ENCODE results near the gene NAALADL2. TPM values are rescaled to one million over a fixed set of nuclear protein-coding genes. Genes with fewer than 3 reads are reported as not detected.

The NAALADL2 gene
- total RNA-seq, 2 experiments from 2014 or later, result 0.27 TPM; not detected in 1

- Mint-ChIP-seq H3K4me3 (no peak overlapping the region), H3K27ac (no peak overlapping the region), H3K4me1 (no peaks in the 10 kb centered on the region), H3K36me3 (ENCODE audit: low read depth) (no peaks in the 10 kb centered on the region), H3K9me3 (ENCODE audit: low read depth) (peaks cover 6% of the 10 kb centered on the region), H3K27me3 (no peaks in the 10 kb centered on the region)
- intact Hi-C loops (cut with DNase I, micrococcal nuclease), result no loop called here
- ATAC-seq (no peak), DNase-seq (no peak)
- ChIA-PET CTCF (no interaction called here), POLR2A (no interaction called here)
These were observed 47.9 kb downstream of the NAALADL2 start for GRCh38 chr3:174907027-174907426.

GRCh38 chr3:174907628-174908407 is 48.7 kb downstream of the NAALADL2 start:
- Mint-ChIP-seq H3K36me3 (ENCODE audit: low read depth) (no peaks in the 10 kb centered on the region), H3K4me1 (no peaks in the 10 kb centered on the region), H3K27ac (no peak overlapping the region), H3K9me3 (ENCODE audit: low read depth) (peaks cover 5% of the 10 kb centered on the region), H3K27me3 (no peaks in the 10 kb centered on the region), H3K4me3 (no peak overlapping the region)
- ChIA-PET CTCF (no interaction called here), POLR2A (no interaction called here)
- no peak for ATAC-seq
- no peak for DNase-seq
- intact Hi-C loops (cut with DNase I, micrococcal nuclease), result no loop called here

DNA sequence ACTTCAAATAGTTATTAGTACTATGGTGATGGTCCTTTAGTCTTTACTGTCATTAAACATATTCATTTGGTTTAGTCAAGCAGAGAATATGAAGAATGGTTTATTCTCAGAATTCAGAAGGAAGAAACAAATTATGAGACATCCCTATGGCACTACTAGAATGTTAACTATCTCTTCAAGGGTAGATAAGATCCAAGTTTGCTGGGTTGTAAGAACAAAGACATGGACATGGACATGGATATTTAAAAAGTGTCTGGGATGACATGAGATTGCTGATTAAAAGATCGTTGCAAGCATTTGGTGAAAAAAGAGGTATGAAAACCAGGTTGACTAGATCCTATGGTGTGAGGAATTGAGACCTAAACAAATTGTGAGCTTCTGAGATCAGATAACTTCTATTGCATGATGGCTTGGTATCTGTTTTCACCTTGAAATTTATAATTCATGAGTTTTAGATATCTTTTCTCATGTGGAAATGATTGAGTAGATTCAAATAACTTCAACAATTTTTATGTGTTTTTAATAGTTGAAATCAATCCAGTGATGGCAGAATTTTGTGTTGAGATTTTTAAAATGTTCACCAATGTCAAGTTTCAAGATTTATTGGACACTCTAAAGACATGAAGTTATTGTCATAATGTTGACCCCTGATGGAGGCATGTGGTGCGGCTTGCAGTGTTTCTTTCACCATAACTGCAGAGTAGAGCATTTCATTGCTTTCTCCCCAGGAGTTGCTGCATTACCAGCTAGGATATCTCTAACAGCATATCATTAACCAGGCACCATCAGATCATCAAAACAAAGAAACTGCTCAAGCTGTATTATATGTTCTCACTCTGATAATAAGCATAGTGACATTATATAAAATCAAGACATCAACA is 72.6 kb downstream of the NAALADL2 start:
- no peak overlapping the region for H3K27ac Mint-ChIP-seq
- ChIA-PET CTCF (no interaction called here), POLR2A (no interaction called here)
- no peaks in the 10 kb centered on the region for H3K36me3 Mint-ChIP-seq (ENCODE audit: low read depth)
- intact Hi-C loops (cut with DNase I, micrococcal nuclease), result no loop called here
- DNase-seq, result no peak
- H3K4me3 Mint-ChIP-seq, result no peak overlapping the region
- peaks cover 5% of the 10 kb centered on the region for H3K9me3 Mint-ChIP-seq (ENCODE audit: low read depth)
- H3K4me1 Mint-ChIP-seq, result no peaks in the 10 kb centered on the region
- ATAC-seq, result no peak
- H3K27me3 Mint-ChIP-seq, result no peaks in the 10 kb centered on the region

- POLR2A ChIA-PET, result no interaction called here
- Mint-ChIP-seq H3K27me3 (no peaks in the 10 kb centered on the region), H3K9me3 (ENCODE audit: low read depth) (peaks cover 7% of the 10 kb centered on the region)
These were observed 77.5 kb downstream of the NAALADL2 start for GRCh38 chr3:174936590-174936989.

GRCh38 chr3:174937478-174937877 is 78.3 kb downstream of the NAALADL2 start:
- ATAC-seq (no peak), DNase-seq (no peak)
- peaks cover 7% of the 10 kb centered on the region for H3K9me3 Mint-ChIP-seq (ENCODE audit: low read depth)
- no peak overlapping the region for H3K27ac Mint-ChIP-seq
- no peak overlapping the region for H3K4me3 Mint-ChIP-seq
- ChIA-PET CTCF (no interaction called here), POLR2A (no interaction called here)
- intact Hi-C loops (cut with DNase I, micrococcal nuclease), result no loop called here
- no peaks in the 10 kb centered on the region for H3K36me3 Mint-ChIP-seq (ENCODE audit: low read depth)
- H3K27me3 Mint-ChIP-seq, result no peaks in the 10 kb centered on the region
- no peaks in the 10 kb centered on the region for H3K4me1 Mint-ChIP-seq

More at GRCh38 chr3:174936590-174936989, 77.5 kb downstream of the NAALADL2 start:
- H3K27ac Mint-ChIP-seq, result no peak overlapping the region
- CTCF ChIA-PET, result no interaction called here
- DNase-seq (no peak), ATAC-seq (no peak)
- no peaks in the 10 kb centered on the region for H3K36me3 Mint-ChIP-seq (ENCODE audit: low read depth)
- intact Hi-C loops (cut with DNase I, micrococcal nuclease), result no loop called here
- H3K4me3 Mint-ChIP-seq, result no peak overlapping the region
- no peaks in the 10 kb centered on the region for H3K4me1 Mint-ChIP-seq

GRCh38 chr3:174938102-174938501 is 79.0 kb downstream of the NAALADL2 start:
- no peak overlapping the region for H3K27ac Mint-ChIP-seq
- ATAC-seq (no peak), DNase-seq (no peak)
- ChIA-PET CTCF (no interaction called here), POLR2A (no interaction called here)
- H3K27me3 Mint-ChIP-seq, result no peaks in the 10 kb centered on the region
- no peaks in the 10 kb centered on the region for H3K4me1 Mint-ChIP-seq
- intact Hi-C loops (cut with DNase I, micrococcal nuclease), result no loop called here
- no peak overlapping the region for H3K4me3 Mint-ChIP-seq
- H3K36me3 Mint-ChIP-seq (ENCODE audit: low read depth), result no peaks in the 10 kb centered on the region
- peaks cover 8% of the 10 kb centered on the region for H3K9me3 Mint-ChIP-seq (ENCODE audit: low read depth)

- no peaks in the 10 kb centered on the region for H3K27me3 Mint-ChIP-seq
- peaks cover 12% of the 10 kb centered on the region for H3K9me3 Mint-ChIP-seq (ENCODE audit: low read depth)
- CTCF ChIA-PET, result no interaction called here
- H3K4me1 Mint-ChIP-seq, result no peaks in the 10 kb centered on the region
- intact Hi-C loops (cut with DNase I, micrococcal nuclease), result no loop called here
- no peaks in the 10 kb centered on the region for H3K36me3 Mint-ChIP-seq (ENCODE audit: low read depth)
- POLR2A ChIA-PET, result no interaction called here
- ATAC-seq, result no peak
- DNase-seq, result no peak
- no peak overlapping the region for H3K27ac Mint-ChIP-seq
- no peak overlapping the region for H3K4me3 Mint-ChIP-seq
These were observed 81.0 kb downstream of the NAALADL2 start for GRCh38 chr3:174940151-174940550.

- no peak overlapping the region for H3K27ac Mint-ChIP-seq
These were observed 86.1 kb downstream of the NAALADL2 start for GRCh38 chr3:174945276-174945675.

GRCh38 chr3:174945951-174946350 is 86.8 kb downstream of the NAALADL2 start:
- Mint-ChIP-seq H3K27me3 (no peaks in the 10 kb centered on the region), H3K4me1 (no peaks in the 10 kb centered on the region), H3K36me3 (ENCODE audit: low read depth) (no peaks in the 10 kb centered on the region), H3K4me3 (no peak overlapping the region), H3K27ac (no peak overlapping the region), H3K9me3 (ENCODE audit: low read depth) (peaks cover 5% of the 10 kb centered on the region)
- POLR2A ChIA-PET, result no interaction called here
- intact Hi-C loops (cut with DNase I, micrococcal nuclease), result no loop called here
- CTCF ChIA-PET, result no interaction called here
- no peak for ATAC-seq
- no peak for DNase-seq

More at GRCh38 chr3:174945276-174945675, 86.1 kb downstream of the NAALADL2 start:
- intact Hi-C loops (cut with DNase I, micrococcal nuclease), result no loop called here
- Mint-ChIP-seq H3K4me3 (no peak overlapping the region), H3K36me3 (ENCODE audit: low read depth) (no peaks in the 10 kb centered on the region), H3K4me1 (no peaks in the 10 kb centered on the region), H3K27me3 (no peaks in the 10 kb centered on the region), H3K9me3 (ENCODE audit: low read depth) (peaks cover 5% of the 10 kb centered on the region)
- CTCF ChIA-PET, result no interaction called here
- ATAC-seq, result no peak
- POLR2A ChIA-PET, result no interaction called here
- no peak for DNase-seq

DNA sequence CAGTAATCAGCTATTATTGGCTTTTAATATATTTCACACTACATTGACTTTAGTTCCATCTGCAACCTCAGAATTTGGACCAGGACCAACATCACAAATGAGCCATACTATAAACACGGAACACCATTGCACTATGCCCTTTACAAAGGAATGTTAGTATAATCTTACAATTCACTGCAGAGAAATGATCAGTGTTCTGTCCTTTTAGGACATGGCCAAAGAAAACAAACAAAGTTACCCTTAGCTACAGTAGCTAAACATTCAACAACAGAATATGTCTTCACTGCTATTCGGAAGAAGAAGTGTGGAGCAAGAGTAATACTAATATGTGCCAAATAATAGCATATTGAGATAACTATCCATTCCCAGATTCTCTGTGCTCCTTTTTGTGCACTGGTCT is 90.4 kb downstream of the NAALADL2 start:
- intact Hi-C loops (cut with DNase I, micrococcal nuclease), result no loop called here
- ChIA-PET CTCF (no interaction called here), POLR2A (no interaction called here)
- Mint-ChIP-seq H3K27me3 (no peaks in the 10 kb centered on the region), H3K4me3 (no peak overlapping the region), H3K9me3 (ENCODE audit: low read depth) (no peaks in the 10 kb centered on the region), H3K4me1 (no peaks in the 10 kb centered on the region), H3K27ac (no peak overlapping the region), H3K36me3 (ENCODE audit: low read depth) (no peaks in the 10 kb centered on the region)
- DNase-seq (no peak), ATAC-seq (no peak)

- no peaks in the 10 kb centered on the region for H3K27me3 Mint-ChIP-seq
- CTCF ChIA-PET, result no interaction called here
- H3K4me1 Mint-ChIP-seq, result no peaks in the 10 kb centered on the region
- POLR2A ChIA-PET, result no interaction called here
- H3K27ac Mint-ChIP-seq, result no peak overlapping the region
- no peak for DNase-seq
- ATAC-seq, result no peak
- H3K9me3 Mint-ChIP-seq (ENCODE audit: low read depth), result no peaks in the 10 kb centered on the region
- H3K4me3 Mint-ChIP-seq, result no peak overlapping the region
- no peaks in the 10 kb centered on the region for H3K36me3 Mint-ChIP-seq (ENCODE audit: low read depth)
- intact Hi-C loops (cut with DNase I, micrococcal nuclease), result no loop called here
These were observed 91.9 kb downstream of the NAALADL2 start for GRCh38 chr3:174951034-174951433.

- ChIA-PET POLR2A (no interaction called here), CTCF (no interaction called here)
- H3K27me3 Mint-ChIP-seq, result no peaks in the 10 kb centered on the region
- intact Hi-C loops (cut with DNase I, micrococcal nuclease), result no loop called here
- H3K36me3 Mint-ChIP-seq (ENCODE audit: low read depth), result no peaks in the 10 kb centered on the region
- ATAC-seq, result no peak
- no peak for DNase-seq
- H3K4me1 Mint-ChIP-seq, result no peaks in the 10 kb centered on the region
- H3K9me3 Mint-ChIP-seq (ENCODE audit: low read depth), result no peaks in the 10 kb centered on the region
- no peak overlapping the region for H3K4me3 Mint-ChIP-seq
- no peak overlapping the region for H3K27ac Mint-ChIP-seq
These were observed 92.4 kb downstream of the NAALADL2 start for GRCh38 chr3:174951498-174952005.
